Esophagus squamous epithelium (tissue), 5 donors: ENCODE measurements around the gene PAPPA. TPM values are rescaled to one million over a fixed set of nuclear protein-coding genes. Genes with fewer than 3 reads are reported as not detected.

Experiments
- DNase-seq: peaks from one replicate; lab custom pipeline; 2025; lab: John Stamatoyannopoulos, UW
- H3K27ac ChIP-seq, 4 donors: fragments of 200-600 bp; sonication (generic); one replicate each; pipeline ENCODE4 v1.5.1; 2016 to 2019; ENCODE audit warnings: mild to moderate bottlenecking in 1 of 4
- H3K27me3 ChIP-seq, 4 donors: fragments of 200-600 bp; sonication (generic); 1 replicate in 3 of 4; 2 replicates in 1 of 4; pipeline versions ENCODE4 v1.5.1 to v1.6.0; 2017 to 2021; ENCODE audit warnings: antibody characterized with exemption in 1 of 4
- H3K36me3 ChIP-seq, 3 donors: fragments of 200-600 bp; sonication (generic); one replicate each; pipeline ENCODE4 v1.5.1; 2016 to 2019
- H3K4me1 ChIP-seq, 3 donors: fragments of 200-600 bp; sonication (generic); one replicate each; pipeline ENCODE4 v1.5.1; 2017 to 2019
- H3K4me3 ChIP-seq, 4 donors: fragments of 200-600 bp; sonication (generic); 1 replicate in 3 of 4; 2 replicates in 1 of 4; pipeline ENCODE4 v1.5.1; 2016 to 2019; ENCODE audit warnings: mild to moderate bottlenecking in 2 of 4, moderate library complexity in 1 of 4
- H3K9me3 ChIP-seq, 3 donors: fragments of 200-600 bp; sonication (generic); one replicate each; pipeline ENCODE4 v1.5.1; 2016 to 2019
- POLR2A ChIP-seq, 4 donors: fragments of 450-650 bp; IDR thresholded peaks; one replicate each; pipeline ENCODE4 v1.6.1; 2017; ENCODE audit warnings: antibody characterized with exemption in 4 of 4, mild to moderate bottlenecking in 4 of 4, moderate library complexity in 3 of 4
- WGBS, 2 donors: methylation state at CpG; one replicate each; pipeline ENCODE4 v1.1.5; 2018; 5-methylcytosine and 5-hydroxymethylcytosine counted together
- intact Hi-C: fragments of 100-400 bp; cut with DNase I; formaldehyde crosslinking; loops from one replicate; pipeline ENCODE4 v1.15.0; 2022
- total RNA-seq, 4 donors: library from RNA; depleted of rRNA; stranded (reverse); fragments of >200 nt; gene quantifications; one replicate each; pipeline ENCODE4 v1.1.0, GENCODE V29; 2016
- TF ChIP-seq, protein P1 (sequence below), 6 experiments: fragments of 450-650 bp in 4 of 6; fragments of 200-600 bp in 2 of 6; sonication (generic) in 2 of 6; IDR thresholded peaks; one replicate each; pipeline ENCODE4 v1.5.1; 2016 to 2019; ENCODE audit warnings: antibody characterized with exemption in 6 of 6, mild to moderate bottlenecking in 4 of 6, moderate library complexity in 4 of 6
- donor health status: DM: yes; HTN: yes; CAD: no.

The PAPPA gene
- total RNA-seq, 4 donors from 2014 or later, result 8.3 to 13.7 (median 11.4) TPM

DNA sequence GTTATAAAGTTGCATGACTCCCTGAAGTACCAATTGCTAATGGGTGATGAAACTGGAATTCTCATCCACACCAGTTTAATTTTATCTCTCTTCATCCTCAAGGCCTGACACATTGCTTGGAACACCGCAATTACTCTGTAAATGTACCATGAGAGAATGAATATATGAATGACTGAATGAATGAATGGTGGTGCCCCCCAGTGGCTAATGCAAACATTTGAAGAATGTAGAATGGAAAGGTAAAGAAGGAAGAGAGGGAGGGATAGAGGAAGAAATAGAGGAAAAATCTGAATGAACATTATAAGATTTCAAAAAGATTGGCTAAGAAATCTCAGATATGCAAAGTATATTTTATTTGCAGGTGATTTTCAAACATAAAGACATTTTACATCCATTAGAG, 13.1 kb downstream of the PAPPA start:
- WGBS, 2 donors, result 75 to 95% methylated on average over 1 of the region's 1 CpG
- Histone ChIP-seq H3K9me3 (no peaks in the 10 kb centered on the region), H3K4me3 (no peak overlapping the region), H3K27ac (no peak overlapping the region), H3K27me3 (no peaks in the 10 kb centered on the region), H3K36me3 (no peaks in the 10 kb centered on the region), H3K4me1 (peaks cover 0 to 7% (median 3%) of the 10 kb centered on the region in 3 donors)
- intact Hi-C loops, result no loop called here
- no peak for DNase-seq
- TF ChIP-seq POLR2A (IDR thresholded peaks at IDR 0.05), result no peak
- TF ChIP-seq, protein P1, sequence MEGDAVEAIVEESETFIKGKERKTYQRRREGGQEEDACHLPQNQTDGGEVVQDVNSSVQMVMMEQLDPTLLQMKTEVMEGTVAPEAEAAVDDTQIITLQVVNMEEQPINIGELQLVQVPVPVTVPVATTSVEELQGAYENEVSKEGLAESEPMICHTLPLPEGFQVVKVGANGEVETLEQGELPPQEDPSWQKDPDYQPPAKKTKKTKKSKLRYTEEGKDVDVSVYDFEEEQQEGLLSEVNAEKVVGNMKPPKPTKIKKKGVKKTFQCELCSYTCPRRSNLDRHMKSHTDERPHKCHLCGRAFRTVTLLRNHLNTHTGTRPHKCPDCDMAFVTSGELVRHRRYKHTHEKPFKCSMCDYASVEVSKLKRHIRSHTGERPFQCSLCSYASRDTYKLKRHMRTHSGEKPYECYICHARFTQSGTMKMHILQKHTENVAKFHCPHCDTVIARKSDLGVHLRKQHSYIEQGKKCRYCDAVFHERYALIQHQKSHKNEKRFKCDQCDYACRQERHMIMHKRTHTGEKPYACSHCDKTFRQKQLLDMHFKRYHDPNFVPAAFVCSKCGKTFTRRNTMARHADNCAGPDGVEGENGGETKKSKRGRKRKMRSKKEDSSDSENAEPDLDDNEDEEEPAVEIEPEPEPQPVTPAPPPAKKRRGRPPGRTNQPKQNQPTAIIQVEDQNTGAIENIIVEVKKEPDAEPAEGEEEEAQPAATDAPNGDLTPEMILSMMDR (IDR thresholded peaks at IDR 0.05), result peak in 1 of 6 experiments; percentile 38

DNA sequence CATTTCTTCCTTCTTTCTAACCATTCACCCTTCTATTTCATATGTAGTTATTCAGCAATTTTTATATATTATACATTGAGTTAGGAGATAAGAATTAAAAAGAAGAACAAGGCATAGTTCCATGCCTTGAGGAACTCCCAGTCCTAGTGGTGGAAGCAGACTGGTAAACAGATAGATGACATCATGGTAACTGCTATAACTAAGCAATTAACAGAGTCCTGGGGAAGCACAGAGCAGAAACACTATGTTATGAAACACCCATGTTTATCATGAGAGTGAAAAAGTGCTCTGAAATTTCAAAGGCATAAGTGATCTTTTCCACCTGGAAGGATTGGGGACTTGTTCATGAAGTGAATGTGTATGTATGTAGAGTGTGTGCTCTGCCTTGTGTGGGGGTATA, 14.6 kb downstream of the PAPPA start:
- intact Hi-C loops, result no loop called here
- TF ChIP-seq POLR2A (IDR thresholded peaks at IDR 0.05), result no peak
- TF ChIP-seq, protein P1 (IDR thresholded peaks at IDR 0.05), result no peak

DNA sequence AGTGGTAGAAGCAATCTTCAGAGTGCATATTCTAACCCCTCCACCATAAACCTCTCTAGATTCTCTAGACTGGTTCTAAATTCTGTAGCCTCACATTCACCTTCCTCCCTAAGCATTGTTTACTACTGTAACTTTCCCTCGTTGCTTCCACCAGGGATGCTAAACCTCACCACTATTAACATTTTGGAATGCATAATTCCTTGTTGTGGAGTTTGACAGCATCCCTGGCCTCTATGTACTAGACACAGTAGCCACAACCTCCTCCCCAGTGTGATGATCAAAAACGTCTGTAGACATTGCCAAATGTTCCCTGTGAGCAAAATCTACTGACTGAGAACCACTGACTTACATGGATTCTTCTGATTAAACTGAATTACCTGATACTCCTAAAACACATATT, 18.6 kb downstream of the PAPPA start:
- H3K4me3 ChIP-seq, result no peak overlapping the region
- H3K36me3 ChIP-seq, result no peaks in the 10 kb centered on the region
- no peaks in the 10 kb centered on the region for H3K4me1 ChIP-seq
- H3K9me3 ChIP-seq, result no peaks in the 10 kb centered on the region
- intact Hi-C loops, result no loop called here
- no peaks in the 10 kb centered on the region for H3K27me3 ChIP-seq
- WGBS, 2 donors, result 44% methylated on average over 2 of the region's 2 CpGs
- DNase-seq, result no peak
- no peak overlapping the region for H3K27ac ChIP-seq
- TF ChIP-seq, protein P1 (IDR thresholded peaks at IDR 0.05), result no peak
- no peak for TF ChIP-seq POLR2A (IDR thresholded peaks at IDR 0.05)

More for the DNA sequence above, 14.6 kb downstream of the PAPPA start:
- H3K4me1 ChIP-seq, result no peaks in the 10 kb centered on the region
- no peak for DNase-seq
- no peak overlapping the region for H3K4me3 ChIP-seq
- H3K36me3 ChIP-seq, result no peaks in the 10 kb centered on the region
- H3K9me3 ChIP-seq, result no peaks in the 10 kb centered on the region
- no peak overlapping the region for H3K27ac ChIP-seq
- no peaks in the 10 kb centered on the region for H3K27me3 ChIP-seq

DNA sequence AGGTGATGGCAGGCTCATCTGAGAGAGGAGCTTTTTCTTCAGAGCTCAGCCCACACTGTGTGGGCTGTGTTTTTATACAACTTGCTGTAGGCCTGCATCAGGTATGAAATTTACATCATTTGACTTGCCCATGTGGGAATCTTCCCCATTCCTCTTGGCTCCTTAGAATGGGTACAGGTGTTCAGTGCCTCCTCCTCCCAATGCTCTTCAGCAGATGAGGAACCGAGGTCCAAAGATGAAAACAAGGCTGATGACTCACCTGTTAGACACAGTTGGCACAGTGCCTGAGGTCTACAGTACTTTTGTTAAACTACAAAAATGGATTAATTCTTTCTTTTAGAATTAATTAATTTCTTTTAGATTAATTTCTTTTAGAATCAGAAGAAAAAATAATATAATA, 20.8 kb downstream of the PAPPA start:
- 19 to 42% methylated on average over 1 of the region's 1 CpG for WGBS, 2 donors
- no peaks in the 10 kb centered on the region for H3K9me3 ChIP-seq
- H3K27ac ChIP-seq, result no peak overlapping the region
- TF ChIP-seq, protein P1 (IDR thresholded peaks at IDR 0.05), result no peak
- H3K4me3 ChIP-seq, result no peak overlapping the region
- intact Hi-C loops, result no loop called here
- H3K4me1 ChIP-seq, result no peaks in the 10 kb centered on the region
- H3K27me3 ChIP-seq, result peaks cover 0 to under 1% (median 0%) of the 10 kb centered on the region in 4 donors
- no peak for DNase-seq
- H3K36me3 ChIP-seq, result no peaks in the 10 kb centered on the region

DNA sequence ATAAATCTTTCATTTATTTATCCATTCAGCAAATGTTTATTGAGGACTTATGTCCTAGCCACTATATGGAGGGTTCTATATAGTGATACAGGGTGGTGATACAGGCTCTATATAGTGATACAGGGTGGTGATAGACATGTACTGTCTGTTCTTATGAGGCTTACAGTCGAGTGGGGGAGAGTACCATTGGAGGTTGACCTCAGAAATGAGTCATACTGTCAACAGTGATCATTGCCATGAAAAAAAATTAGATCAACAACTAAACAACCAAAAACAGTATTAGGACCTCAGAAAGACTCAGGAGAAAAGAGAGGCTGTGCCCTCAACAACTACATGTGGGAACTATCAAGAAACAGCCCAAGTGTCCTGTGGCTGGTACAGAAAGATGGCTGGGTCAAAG, 22.0 kb downstream of the PAPPA start:
- H3K36me3 ChIP-seq, result no peaks in the 10 kb centered on the region
- no peak for DNase-seq
- intact Hi-C loops, result no loop called here
- no peak overlapping the region for H3K27ac ChIP-seq
- H3K9me3 ChIP-seq, result no peaks in the 10 kb centered on the region
- WGBS, 2 donors, result 33% methylated on average over 1 of the region's 1 CpG; no CpG with 5 or more reads in 1 of the 2 donors
- no peak overlapping the region for H3K4me3 ChIP-seq
- no peaks in the 10 kb centered on the region for H3K4me1 ChIP-seq
- peaks cover 0 to 10% (median 0%) of the 10 kb centered on the region in 4 donors for H3K27me3 ChIP-seq
- TF ChIP-seq, protein P1 (IDR thresholded peaks at IDR 0.05), result no peak
- TF ChIP-seq POLR2A (IDR thresholded peaks at IDR 0.05), result no peak
